ENCODE results near the gene AGAP2. TPM values are rescaled to one million over a fixed set of nuclear protein-coding genes. Genes with fewer than 3 reads are reported as not detected.
A peak's percentile ranks its signal among the peaks of the same experiment; 100 is the strongest.

Gene AGAP2
- total RNA-seq, 2 donors from 2014 or later, result 3.2 to 5.0 TPM

- intact Hi-C loops (cut with DNase I), result no loop called here
- ATAC-seq (no peak), DNase-seq (no peak)
Measured at GRCh38 chr12:57755454-57756372, 17.2 kb upstream of the AGAP2 start.

- intact Hi-C loops (cut with DNase I), result no loop called here
- ATAC-seq, result no peak
Measured at GRCh38 chr12:57755194-57755453, 16.6 kb upstream of the AGAP2 start.

GRCh38 chr12:57754411-57755193 lies 16.1 kb upstream of the AGAP2 start, which contains the start of gene MARCHF9:
MARCHF9 (plus strand) TSS chr12:57755103; CDS start chr12:57755529, 426 bp downstream.
- intact Hi-C loops (cut with DNase I), result no loop called here
- DNase-seq (peak; percentile 62), ATAC-seq (peak in 1 of 2 donors; percentile 4)

More at GRCh38 chr12:57755194-57755453, 16.6 kb upstream of the AGAP2 start:
- DNase-seq, result no peak

GRCh38 chr12:57753756-57754337 lies 15.3 kb upstream of the AGAP2 start:
- DNase-seq (no peak), ATAC-seq (no peak)
- intact Hi-C loops (cut with DNase I), result no loop called here

- intact Hi-C loops (cut with DNase I), result no loop called here
- ATAC-seq (no peak), DNase-seq (no peak)
Measured at GRCh38 chr12:57752668-57753000, 14.1 kb upstream of the AGAP2 start.

GRCh38 chr12:57751788-57752667 lies 13.5 kb upstream of the AGAP2 start, which contains the start of gene CDK4:
CDK4 (minus strand) TSS chr12:57752310; CDS start chr12:57751717, 593 bp downstream.
- intact Hi-C loops (cut with DNase I), result no loop called here
- ATAC-seq (peak; percentile 92 to 93), DNase-seq (peak; percentile 99)

GRCh38 chr12:57751432-57751787 lies 12.9 kb upstream of the AGAP2 start:
- ATAC-seq (no peak), DNase-seq (no peak)
- intact Hi-C loops (cut with DNase I), result no loop called here

GRCh38 chr12:57750561-57751431 lies 12.3 kb upstream of the AGAP2 start:
- ATAC-seq (no peak), DNase-seq (no peak)
- intact Hi-C loops (cut with DNase I), result no loop called here

- ATAC-seq (no peak), DNase-seq (no peak)
- intact Hi-C loops (cut with DNase I), result no loop called here
Measured at GRCh38 chr12:57749061-57749460, 10.5 kb upstream of the AGAP2 start.

- intact Hi-C loops (cut with DNase I), result no loop called here
- ATAC-seq, result no peak
- DNase-seq, result no peak
Measured at GRCh38 chr12:57746025-57746424, 7.5 kb upstream of the AGAP2 start.

- ATAC-seq, result peak; percentile 2 to 11
- DNase-seq, result no peak
- intact Hi-C loops (cut with DNase I), result no loop called here
Measured at GRCh38 chr12:57745485-57745881, 6.9 kb upstream of the AGAP2 start.

GRCh38 chr12:57744777-57745484 lies 6.4 kb upstream of the AGAP2 start, which contains the start of gene TSPAN31:
TSPAN31 (plus strand) TSS chr12:57745039; CDS start chr12:57745155, 116 bp downstream.
- intact Hi-C loops (cut with DNase I), result no loop called here
- peak; percentile 99 for DNase-seq

GRCh38 chr12:57744194-57744776 lies 5.7 kb upstream of the AGAP2 start:
- ATAC-seq (peak; percentile 68), DNase-seq (peak; percentile 82)
- intact Hi-C loops (cut with DNase I), result no loop called here

More at GRCh38 chr12:57744777-57745484, 6.4 kb upstream of the AGAP2 start, which contains the start of gene TSPAN31:
- peak; percentile 96 to 98 for ATAC-seq

- intact Hi-C loops (cut with DNase I), result no loop called here
- DNase-seq (no peak), ATAC-seq (no peak)
Measured at GRCh38 chr12:57743769-57744168, 5.2 kb upstream of the AGAP2 start.

- ATAC-seq (no peak), DNase-seq (peak; percentile 46)
- intact Hi-C loops (cut with DNase I), result no loop called here
Measured at GRCh38 chr12:57741844-57742738, 3.5 kb upstream of the AGAP2 start.

- DNase-seq (no peak), ATAC-seq (no peak)
- intact Hi-C loops (cut with DNase I), result no loop called here
Measured at GRCh38 chr12:57741413-57741789, 2.9 kb upstream of the AGAP2 start.
